Renal cortical epithelial cell (primary cell): ENCODE results near the gene CLEC18B. TPM values are rescaled to one million over a fixed set of nuclear protein-coding genes. Genes with fewer than 3 reads are reported as not detected.

Source experiments
- total RNA-seq: library from RNA; depleted of rRNA; stranded (reverse); fragments of >200 nt; gene quantifications from 2 replicates; pipeline ENCODE4 v1.2.3, GENCODE V29; 2014

Gene CLEC18B
- total RNA-seq, 1 donor from 2014 or later, result 1.9 TPM

Other genes with a start within 250 kb of the CLEC18B start
- gene PSMD7, start 124.7 kb downstream of the CLEC18B start, total RNA-seq, result 91.0 and 126 TPM in 2 replicates
- gene NPIPB15, start 45.2 kb downstream of the CLEC18B start, total RNA-seq, result 0.20 TPM in 1 of 2 replicates, not detected in the other
- gene GLG1, start 185.6 kb upstream of the CLEC18B start, total RNA-seq, result 47.1 and 232 TPM in 2 replicates
- gene RFWD3, start 245.4 kb upstream of the CLEC18B start, total RNA-seq, result 26.1 and 28.5 TPM in 2 replicates